T-helper 1 cell treated with Interleukin-12 subunit alpha and Interleukin-12 subunit beta and Interleukin-4 antibody, amounts not matched to agents 30 μg/mL and 1 μg/mL, for 36 hours (primary cell): ENCODE data around the gene ARIH2.

ENCODE experiments used
- H3K27ac Mint-ChIP-seq: one replicate; pipeline ENCODE4 v1.8.0; 2021; ENCODE audit warnings: mild to moderate bottlenecking, mixed read lengths
- H3K27me3 Mint-ChIP-seq: one replicate; pipeline ENCODE4 v1.8.0; 2021; ENCODE audit warnings: low read depth, mixed read lengths
- H3K36me3 Mint-ChIP-seq: one replicate; pipeline ENCODE4 v1.8.0; 2021; ENCODE audit warnings: low read depth, mixed read lengths
- H3K4me1 Mint-ChIP-seq: one replicate; pipeline ENCODE4 v1.8.0; 2021; ENCODE audit warnings: low read depth, mixed read lengths
- H3K4me3 Mint-ChIP-seq: one replicate; pipeline ENCODE4 v1.8.0; 2021; ENCODE audit warnings: mild to moderate bottlenecking, moderate library complexity, mixed read lengths
- H3K9me3 Mint-ChIP-seq: one replicate; pipeline ENCODE4 v1.8.0; 2021; ENCODE audit warnings: mixed read lengths

The ARIH2 gene

GRCh38 chr3:49021213-49021812, 102.7 kb downstream of the ARIH2 start:
- peak overlapping the region; percentile 95 for H3K27ac Mint-ChIP-seq
- H3K4me1 Mint-ChIP-seq: peaks cover 30% of the 10 kb centered on the region
- H3K36me3 Mint-ChIP-seq: peaks cover 28% of the 10 kb centered on the region
- H3K4me3 Mint-ChIP-seq: peak overlapping the region; percentile 91
- H3K9me3 Mint-ChIP-seq: no peaks in the 10 kb centered on the region
- H3K27me3 Mint-ChIP-seq: no peaks in the 10 kb centered on the region

GRCh38 chr3:49021813-49022687, 103.4 kb downstream of the ARIH2 start, which contains the start of gene NDUFAF3:
TSS of gene NDUFAF3 (plus strand) at chr3:49022121. CDS start at chr3:49022145, 24 bp downstream.
- Mint-ChIP-seq H3K27ac (peak within 1 kb of the TSS; percentile 98), H3K4me3 (peak within 1 kb of the TSS; percentile 94), H3K4me1 (peaks cover 30% of the 10 kb centered on the region), H3K36me3 (peaks cover 28% of the 10 kb centered on the region), H3K27me3 (no peaks in the 10 kb centered on the region), H3K9me3 (no peaks in the 10 kb centered on the region)

- peak overlapping the region; percentile 94 for H3K4me3 Mint-ChIP-seq
- no peaks in the 10 kb centered on the region for H3K9me3 Mint-ChIP-seq
- no peaks in the 10 kb centered on the region for H3K27me3 Mint-ChIP-seq
- peaks cover 30% of the 10 kb centered on the region for H3K36me3 Mint-ChIP-seq
- H3K27ac Mint-ChIP-seq: peak overlapping the region; percentile 98
- peaks cover 32% of the 10 kb centered on the region for H3K4me1 Mint-ChIP-seq
These were observed 104.1 kb downstream of the ARIH2 start for GRCh38 chr3:49022688-49023171.

- Mint-ChIP-seq H3K4me1 (peaks cover 41% of the 10 kb centered on the region), H3K9me3 (no peaks in the 10 kb centered on the region), H3K36me3 (peaks cover 30% of the 10 kb centered on the region), H3K4me3 (peak overlapping the region; percentile 94), H3K27ac (peak overlapping the region; percentile 31), H3K27me3 (no peaks in the 10 kb centered on the region)
These were observed 105.1 kb downstream of the ARIH2 start for GRCh38 chr3:49023775-49024174.

- Mint-ChIP-seq H3K4me1 (peaks cover 44% of the 10 kb centered on the region), H3K27ac (no peak overlapping the region), H3K9me3 (no peaks in the 10 kb centered on the region), H3K4me3 (no peak overlapping the region), H3K27me3 (no peaks in the 10 kb centered on the region), H3K36me3 (peaks cover 35% of the 10 kb centered on the region)
These were observed 105.8 kb downstream of the ARIH2 start for GRCh38 chr3:49024449-49024848.

GRCh38 chr3:49025005-49025792, 106.6 kb downstream of the ARIH2 start:
- H3K27ac Mint-ChIP-seq: peak overlapping the region; percentile 20
- H3K27me3 Mint-ChIP-seq: no peaks in the 10 kb centered on the region
- H3K4me3 Mint-ChIP-seq: no peak overlapping the region
- H3K9me3 Mint-ChIP-seq: no peaks in the 10 kb centered on the region
- H3K4me1 Mint-ChIP-seq: peaks cover 39% of the 10 kb centered on the region
- H3K36me3 Mint-ChIP-seq: peaks cover 37% of the 10 kb centered on the region

- peak overlapping the region; percentile 41 for H3K27ac Mint-ChIP-seq
- H3K9me3 Mint-ChIP-seq: no peaks in the 10 kb centered on the region
- peaks cover 39% of the 10 kb centered on the region for H3K4me1 Mint-ChIP-seq
- peaks cover 42% of the 10 kb centered on the region for H3K36me3 Mint-ChIP-seq
- no peaks in the 10 kb centered on the region for H3K27me3 Mint-ChIP-seq
- no peak overlapping the region for H3K4me3 Mint-ChIP-seq
These were observed 107.3 kb downstream of the ARIH2 start for GRCh38 chr3:49025793-49026520.

- Mint-ChIP-seq H3K27ac (peak overlapping the region; percentile 9), H3K9me3 (no peaks in the 10 kb centered on the region), H3K4me3 (no peak overlapping the region), H3K27me3 (no peaks in the 10 kb centered on the region), H3K4me1 (peaks cover 37% of the 10 kb centered on the region), H3K36me3 (peaks cover 45% of the 10 kb centered on the region)
These were observed 107.9 kb downstream of the ARIH2 start for GRCh38 chr3:49026536-49026935.

GRCh38 chr3:49027634-49028033, 109.0 kb downstream of the ARIH2 start:
- Mint-ChIP-seq H3K36me3 (peaks cover 52% of the 10 kb centered on the region), H3K27me3 (no peaks in the 10 kb centered on the region), H3K27ac (no peak overlapping the region), H3K4me1 (peaks cover 36% of the 10 kb centered on the region), H3K4me3 (no peak overlapping the region), H3K9me3 (no peaks in the 10 kb centered on the region)

GRCh38 chr3:49028298-49028672, 109.6 kb downstream of the ARIH2 start:
- peak overlapping the region; percentile 95 for H3K27ac Mint-ChIP-seq
- H3K36me3 Mint-ChIP-seq: peaks cover 49% of the 10 kb centered on the region
- H3K27me3 Mint-ChIP-seq: no peaks in the 10 kb centered on the region
- no peaks in the 10 kb centered on the region for H3K9me3 Mint-ChIP-seq
- H3K4me3 Mint-ChIP-seq: peak overlapping the region; percentile 90
- peaks cover 31% of the 10 kb centered on the region for H3K4me1 Mint-ChIP-seq

- Mint-ChIP-seq H3K4me3 (peak within 1 kb of the TSS; percentile 90), H3K36me3 (peaks cover 45% of the 10 kb centered on the region)
These were observed 110.3 kb downstream of the ARIH2 start, which contains the start of gene IMPDH2 for GRCh38 chr3:49028673-49029562. TSS of gene IMPDH2 (minus strand) at chr3:49029398. CDS start at chr3:49029350, 48 bp downstream.

GRCh38 chr3:49029563-49029884, 110.9 kb downstream of the ARIH2 start:
- Mint-ChIP-seq H3K27ac (peak overlapping the region; percentile 95), H3K27me3 (no peaks in the 10 kb centered on the region), H3K9me3 (no peaks in the 10 kb centered on the region), H3K36me3 (peaks cover 41% of the 10 kb centered on the region), H3K4me3 (peak overlapping the region; percentile 90), H3K4me1 (peaks cover 27% of the 10 kb centered on the region)

More at GRCh38 chr3:49028673-49029562, 110.3 kb downstream of the ARIH2 start, which contains the start of gene IMPDH2:
- Mint-ChIP-seq H3K9me3 (no peaks in the 10 kb centered on the region), H3K27me3 (no peaks in the 10 kb centered on the region), H3K27ac (peak within 1 kb of the TSS; percentile 95), H3K4me1 (peaks cover 27% of the 10 kb centered on the region)

- H3K4me1 Mint-ChIP-seq: peaks cover 27% of the 10 kb centered on the region
- H3K27ac Mint-ChIP-seq: no peak overlapping the region
- no peaks in the 10 kb centered on the region for H3K9me3 Mint-ChIP-seq
- peaks cover 43% of the 10 kb centered on the region for H3K36me3 Mint-ChIP-seq
- no peaks in the 10 kb centered on the region for H3K27me3 Mint-ChIP-seq
- H3K4me3 Mint-ChIP-seq: no peak overlapping the region
These were observed 111.7 kb downstream of the ARIH2 start for GRCh38 chr3:49030321-49030720.
